ENCODE data around the gene MEIOB. TPM values are rescaled to one million over a fixed set of nuclear protein-coding genes. Genes with fewer than 3 reads are reported as not detected.

Gene MEIOB
- polyA plus RNA-seq, 1 donor (not counting 4 experiments of a cell fraction or from before 2014, with no cell fraction given): not detected

GRCh38 chr16:1895949-1896675 lies 24.1 kb upstream of the MEIOB start:
- Histone ChIP-seq H3K9me1 (ENCODE audit: control insufficient read depth, extremely low read depth, insufficient read depth, low read length) (no peaks in the 10 kb centered on the region), H3K79me2 (ENCODE audit: control insufficient read depth, insufficient read depth, low read length) (no peaks in the 10 kb centered on the region), H2AFZ (ENCODE audit: control insufficient read depth, low read length) (no peak overlapping the region), H3K4me1 (ENCODE audit: control insufficient read depth, extremely low read depth, insufficient read depth, low read length) (no peaks in the 10 kb centered on the region), H3K9ac (ENCODE audit: control insufficient read depth, extremely low read depth, insufficient read depth, low read length) (no peak overlapping the region), H3K4me3 (ENCODE audit: control insufficient read depth in 2 of 3, extremely low read depth in 1 of 3, insufficient read depth in 2 of 3, low read depth in 1 of 3, low read length in 3 of 3) (no peak overlapping the region), H3K4me2 (ENCODE audit: control insufficient read depth, extremely low read depth, insufficient read depth, low read depth, low read length) (no peak overlapping the region), H3K27me3 (ENCODE audit: control insufficient read depth, extremely low read depth, insufficient read depth, low read length) (peaks cover 48% of the 10 kb centered on the region), H4K20me1 (ENCODE audit: control insufficient read depth, extremely low read depth, insufficient read depth, low read length) (no peaks in the 10 kb centered on the region), H3K36me3 (ENCODE audit: control insufficient read depth in 2 of 2, extremely low read depth in 1 of 2, insufficient read depth in 2 of 2, low read length in 2 of 2) (no peaks in the 10 kb centered on the region), H3K9me3 (ENCODE audit: control insufficient read depth, low read depth, low read length) (no peaks in the 10 kb centered on the region), H3K27ac (ENCODE audit: control insufficient read depth, insufficient read depth, low read length) (no peak overlapping the region)
- dilution Hi-C loops (cut with MboI; ENCODE audit: extremely low pct_ligation_motif_present, low sequenced_read_pairs): no loop called here
- FAIRE-seq (peak; percentile 13), DNase-seq (ENCODE audit: low read depth, low spot score) (no peak)
- TF ChIP-seq EZH2 (IDR thresholded peaks at IDR 0.05; ENCODE audit: low read length) (no peak), CTCF (optimal IDR thresholded peaks at IDR 0.05 in 1 of 3, IDR thresholded peaks at IDR 0.05 in 1 of 3, conservative IDR thresholded peaks at IDR 0.05 in 1 of 3; ENCODE audit: extremely low read depth in 1 of 3, insufficient read depth in 2 of 3, low read length in 3 of 3) (no peak)

GRCh38 chr16:1895068-1895467 lies 23.1 kb upstream of the MEIOB start:
- H3K27ac ChIP-seq (ENCODE audit: control insufficient read depth, insufficient read depth, low read length): no peak overlapping the region
- no peaks in the 10 kb centered on the region for H3K9me3 ChIP-seq (ENCODE audit: control insufficient read depth, low read depth, low read length)
- TF ChIP-seq CTCF (optimal IDR thresholded peaks at IDR 0.05 in 1 of 3, IDR thresholded peaks at IDR 0.05 in 1 of 3, conservative IDR thresholded peaks at IDR 0.05 in 1 of 3; ENCODE audit: extremely low read depth in 1 of 3, insufficient read depth in 2 of 3, low read length in 3 of 3) (no peak), EZH2 (IDR thresholded peaks at IDR 0.05; ENCODE audit: low read length) (no peak)
- DNase-seq (ENCODE audit: low read depth, low spot score) (no peak), FAIRE-seq (no peak)
- peaks cover 49% of the 10 kb centered on the region for H3K27me3 ChIP-seq (ENCODE audit: control insufficient read depth, extremely low read depth, insufficient read depth, low read length)
- no peak overlapping the region for H3K4me3 ChIP-seq (ENCODE audit: control insufficient read depth in 2 of 3, extremely low read depth in 1 of 3, insufficient read depth in 2 of 3, low read depth in 1 of 3, low read length in 3 of 3)
- dilution Hi-C loops (cut with MboI; ENCODE audit: extremely low pct_ligation_motif_present, low sequenced_read_pairs): no loop called here
- no peak overlapping the region for H3K9ac ChIP-seq (ENCODE audit: control insufficient read depth, extremely low read depth, insufficient read depth, low read length)
- no peak overlapping the region for H3K4me2 ChIP-seq (ENCODE audit: control insufficient read depth, extremely low read depth, insufficient read depth, low read depth, low read length)
- H4K20me1 ChIP-seq (ENCODE audit: control insufficient read depth, extremely low read depth, insufficient read depth, low read length): no peaks in the 10 kb centered on the region
- no peaks in the 10 kb centered on the region for H3K36me3 ChIP-seq (ENCODE audit: control insufficient read depth in 2 of 2, extremely low read depth in 1 of 2, insufficient read depth in 2 of 2, low read length in 2 of 2)
- no peak overlapping the region for H2AFZ ChIP-seq (ENCODE audit: control insufficient read depth, low read length)
- H3K4me1 ChIP-seq (ENCODE audit: control insufficient read depth, extremely low read depth, insufficient read depth, low read length): no peaks in the 10 kb centered on the region
- H3K9me1 ChIP-seq (ENCODE audit: control insufficient read depth, extremely low read depth, insufficient read depth, low read length): no peaks in the 10 kb centered on the region
- no peaks in the 10 kb centered on the region for H3K79me2 ChIP-seq (ENCODE audit: control insufficient read depth, insufficient read depth, low read length)

Data from keratinocyte (primary cell).